H9 (cell line): ENCODE data around the gene FAM171A1. TPM values are rescaled to one million over a fixed set of nuclear protein-coding genes. Genes with fewer than 3 reads are reported as not detected.

Experiments used
- DNase-seq: peaks from one replicate; pipeline ENCODE4 v3.0.0-alpha.2; 2017
- H2AFZ ChIP-seq: one replicate; pipeline ENCODE4 v1.6.1; 2013; ENCODE audit warnings: mild to moderate bottlenecking, low read length, control low read depth, moderate library complexity
- H2AK5ac ChIP-seq: 2 replicates; pipeline ENCODE4 v1.6.1; 2013; ENCODE audit warnings: low read length, control low read depth, mixed read lengths; ENCODE audit not compliant: insufficient read length
- H2BK120ac ChIP-seq: one replicate; pipeline ENCODE4 v1.6.1; 2013; ENCODE audit warnings: low read depth, mild to moderate bottlenecking, low read length, control low read depth, inconsistent platforms; ENCODE audit not compliant: poor library complexity, severe bottlenecking
- H2BK12ac ChIP-seq: 2 replicates; pipeline ENCODE4 v1.6.1; 2013; ENCODE audit warnings: low read length, control low read depth, mixed read lengths, low read depth; ENCODE audit not compliant: insufficient read length
- H2BK15ac ChIP-seq: 2 replicates; pipeline ENCODE4 v1.6.1; 2013; ENCODE audit warnings: low read depth, low read length, control low read depth
- H2BK20ac ChIP-seq: one replicate; pipeline ENCODE4 v1.6.1; 2013; ENCODE audit warnings: low read depth, mild to moderate bottlenecking, low read length, control low read depth, inconsistent platforms; ENCODE audit not compliant: poor library complexity, severe bottlenecking
- H2BK5ac ChIP-seq: 2 replicates; pipeline ENCODE4 v1.6.1; 2013; ENCODE audit warnings: low read length, control low read depth, mixed read lengths; ENCODE audit not compliant: insufficient read length
- H3K14ac ChIP-seq: 2 replicates; pipeline ENCODE4 v1.6.1; 2013; ENCODE audit warnings: low read length, control low read depth; ENCODE audit not compliant: insufficient read depth
- H3K18ac ChIP-seq: 2 replicates; pipeline ENCODE4 v1.6.1; 2013; ENCODE audit warnings: low read depth, mild to moderate bottlenecking, mixed read lengths, low read length, control low read depth; ENCODE audit not compliant: insufficient read length
- H3K23ac ChIP-seq: 2 replicates; pipeline ENCODE4 v1.6.1; 2013; ENCODE audit warnings: low read length, control low read depth, mixed read lengths, low read depth; ENCODE audit not compliant: insufficient read length
- H3K23me2 ChIP-seq: 2 replicates; pipeline ENCODE4 v1.6.1; 2013; ENCODE audit warnings: low read depth, mild to moderate bottlenecking, mixed read lengths, low read length, control low read depth; ENCODE audit not compliant: insufficient read length, poor library complexity, severe bottlenecking
- H3K27ac ChIP-seq: 2 replicates; pipeline ENCODE4 v1.5.1; 2013; ENCODE audit warnings: low read length, control low read depth, mixed read lengths, low read depth; ENCODE audit not compliant: insufficient read length
- H3K27me3 ChIP-seq: 2 replicates; pipeline ENCODE4 v1.6.1; 2013; ENCODE audit warnings: low read length, control low read depth, inconsistent platforms; ENCODE audit not compliant: insufficient read depth
- H3K4ac ChIP-seq: 2 replicates; pipeline ENCODE4 v1.6.1; 2013; ENCODE audit warnings: low read depth, mild to moderate bottlenecking, control low read depth, inconsistent platforms, low read length, moderate library complexity
- H3K4me1 ChIP-seq: 2 replicates; pipeline ENCODE4 v1.6.1; 2013; ENCODE audit warnings: low read length, control low read depth, inconsistent platforms; ENCODE audit not compliant: insufficient read depth
- H3K4me2 ChIP-seq: 2 replicates; pipeline ENCODE4 v1.6.1; 2013; ENCODE audit warnings: low read length, control low read depth, mixed read lengths; ENCODE audit not compliant: insufficient read length, insufficient read depth
- H3K56ac ChIP-seq: 2 replicates; pipeline ENCODE4 v1.6.1; 2013; ENCODE audit warnings: low read depth, mild to moderate bottlenecking, mixed read lengths, low read length, control low read depth; ENCODE audit not compliant: insufficient read length
- H3K79me1 ChIP-seq: 2 replicates; pipeline ENCODE4 v1.6.1; 2013; ENCODE audit warnings: low read depth, mild to moderate bottlenecking, moderate library complexity, low read length, control low read depth, inconsistent platforms; ENCODE audit not compliant: insufficient read depth, poor library complexity, severe bottlenecking
- H3K79me2 ChIP-seq: 2 replicates; pipeline ENCODE4 v1.6.1; 2013; ENCODE audit warnings: low read length, control low read depth, inconsistent platforms; ENCODE audit not compliant: insufficient read depth
- H3K9ac ChIP-seq: 2 replicates; pipeline ENCODE4 v1.6.1; 2013; ENCODE audit warnings: low read length, control low read depth, mixed read lengths; ENCODE audit not compliant: insufficient read length; ENCODE audit errors: extremely low read depth
- H3K9me3 ChIP-seq: one replicate; pipeline ENCODE4 v1.6.1; 2013; ENCODE audit warnings: low read depth, low read length, inconsistent platforms; ENCODE audit not compliant: control insufficient read depth
- H3T11ph ChIP-seq: one replicate; pipeline ENCODE4 v1.6.1; 2013; ENCODE audit warnings: mild to moderate bottlenecking, low read length, control low read depth, inconsistent platforms
- H4K20me1 ChIP-seq: one replicate; pipeline ENCODE4 v1.6.1; 2013; ENCODE audit not compliant: control insufficient read depth, insufficient read length, insufficient read depth
- H4K5ac ChIP-seq: 2 replicates; pipeline ENCODE4 v1.6.1; 2013; ENCODE audit warnings: low read depth, mild to moderate bottlenecking, mixed read lengths, low read length, control low read depth; ENCODE audit not compliant: insufficient read length
- H4K8ac ChIP-seq: replicated peaks from 2 replicates; pipeline ENCODE4 v1.6.1; 2013; ENCODE audit warnings: low read length, control low read depth, mixed read lengths, low read depth; ENCODE audit not compliant: insufficient read length
- H4K91ac ChIP-seq: 2 replicates; pipeline ENCODE4 v1.6.1; 2013; ENCODE audit warnings: low read depth, mild to moderate bottlenecking, moderate library complexity, mixed read lengths, low read length, control low read depth; ENCODE audit not compliant: insufficient read length
- H3K27ac Mint-ChIP-seq, 3 experiments: 2 replicates in 2 of 3; 3 replicates in 1 of 3; pipeline ENCODE4 v1.8.0; 2020 to 2021; ENCODE audit warnings: mixed read lengths in 3 of 3, mild to moderate bottlenecking in 1 of 3, moderate library complexity in 1 of 3
- H3K27me3 Mint-ChIP-seq: 2 replicates; pipeline ENCODE4 v1.8.0; 2021; ENCODE audit warnings: low read depth, mild to moderate bottlenecking, moderate library complexity, mixed read lengths
- H3K36me3 Mint-ChIP-seq, 3 experiments: 2 replicates in 2 of 3; 3 replicates in 1 of 3; pipeline ENCODE4 v1.8.0; 2020 to 2021; ENCODE audit warnings: low read depth in 3 of 3, mixed read lengths in 3 of 3; ENCODE audit not compliant: insufficient read depth in 1 of 3
- H3K4me1 Mint-ChIP-seq, 2 experiments: 2 replicates each; pipeline ENCODE4 v1.8.0; 2020; ENCODE audit warnings: mixed read lengths in 2 of 2
- H3K4me3 Mint-ChIP-seq, 2 experiments: 2 replicates in 1 of 2; 3 replicates in 1 of 2; pipeline ENCODE4 v1.8.0; 2020 to 2021; ENCODE audit warnings: mild to moderate bottlenecking in 2 of 2, mixed read lengths in 2 of 2, moderate library complexity in 1 of 2
- H3K9me3 Mint-ChIP-seq, 2 experiments: 2 replicates in 1 of 2; 3 replicates in 1 of 2; pipeline ENCODE4 v1.8.0; 2020; ENCODE audit warnings: mild to moderate bottlenecking in 2 of 2, mixed read lengths in 2 of 2, moderate library complexity in 1 of 2
- CTCF ChIP-seq: fragments of 200-600 bp; sonication (generic); conservative IDR thresholded peaks from 3 replicates; pipeline ENCODE4 v1.8.0; 2021; ENCODE audit warnings: antibody characterized with exemption, mild to moderate bottlenecking
- WGBS: extraction: QIAGEN DNeasy Blood & Tissue Kit; methylation state at CpG from one replicate; pipeline ENCODE4 v1.1.7; 2013; ENCODE audit warnings: missing lambda C conversion rate, low lambda C conversion rate, mixed read lengths; ENCODE audit not compliant: insufficient read length; ENCODE audit errors: extremely low coverage; 5-methylcytosine and 5-hydroxymethylcytosine counted together
- total RNA-seq: library from RNA; stranded (reverse); gene quantifications from 2 replicates; pipeline ENCODE4 v1.2.1, GENCODE V29; 2021

FAM171A1 gene
- total RNA-seq, 1 experiment from 2014 or later: 37.4 TPM

GRCh38 chr10:15334650-15335323, 36.3 kb downstream of the FAM171A1 start:
- H3K4me1 Mint-ChIP-seq: peaks cover 7 to 8% of the 10 kb centered on the region in 2 experiments
- Histone ChIP-seq H3K4ac (no peak overlapping the region), H2BK15ac (no peak overlapping the region), H4K91ac (no peak overlapping the region), H3T11ph (no peak overlapping the region), H3K27ac (no peak overlapping the region), H3K4me2 (no peak overlapping the region), H3K18ac (no peak overlapping the region), H3K9ac (no peak overlapping the region), H2BK20ac (no peak overlapping the region), H3K14ac (no peak overlapping the region), H3K23ac (no peak overlapping the region), H2BK5ac (no peak overlapping the region), H3K56ac (no peak overlapping the region), H3K4me1 (peaks cover 4% of the 10 kb centered on the region; the same call in 1 of the 2 replicates), H2AFZ (no peak overlapping the region), H2BK120ac (no peak overlapping the region), H3K9me3 (no peaks in the 10 kb centered on the region), H3K27me3 (no peaks in the 10 kb centered on the region), H4K8ac (no peak overlapping the region), H4K5ac (no peak overlapping the region), H2AK5ac (no peak overlapping the region), H2BK12ac (no peak overlapping the region), H3K79me2 (peaks cover 2% of the 10 kb centered on the region; the same call in 1 of the 2 replicates), H4K20me1 (no peaks in the 10 kb centered on the region), H3K79me1 (no peaks in the 10 kb centered on the region), H3K23me2 (no peaks in the 10 kb centered on the region)
- no peak for DNase-seq
- no peak for TF ChIP-seq CTCF
- no peak overlapping the region for H3K4me3 Mint-ChIP-seq
- H3K27ac Mint-ChIP-seq: peak overlapping the region in 1 of 3 experiments; percentile 74; a peak in 1 of 7 replicates
- H3K27me3 Mint-ChIP-seq: no peaks in the 10 kb centered on the region
- no peaks in the 10 kb centered on the region for H3K36me3 Mint-ChIP-seq
- H3K9me3 Mint-ChIP-seq: no peaks in the 10 kb centered on the region
- no CpG with 5 or more reads among the region's 7 CpGs for WGBS
